Measurements from ENCODE around the gene UTS2. TPM values are rescaled to one million over a fixed set of nuclear protein-coding genes. Genes with fewer than 3 reads are reported as not detected.

The UTS2 gene
- total RNA-seq, 2 experiments from 2014 or later, result not detected

GRCh38 chr1:7838714-7839113 lies 14.2 kb downstream of the UTS2 start:
- ATAC-seq (ENCODE audit: poor library complexity), result no peak
- no peaks in the 10 kb centered on the region for H3K4me1 Mint-ChIP-seq (ENCODE audit: low read depth)

GRCh38 chr1:7833035-7833434 lies 19.8 kb downstream of the UTS2 start:
- ATAC-seq (ENCODE audit: poor library complexity), result no peak
- ChIA-PET CTCF (no interaction called here), POLR2A (interaction anchor here (0.7 kb wide), 1 partner anchor 40 kb away, joined by 3 read pairs; no protein-coding TSS in a partner anchor)
- Histone ChIP-seq H3K4me1 (ENCODE audit: insufficient read depth, low read length) (no peaks in the 10 kb centered on the region), H3K36me3 (ENCODE audit: insufficient read depth, low read length) (peaks cover 21% of the 10 kb centered on the region), H3K27ac (ENCODE audit: low read depth in 1 of 2, low read length in 2 of 2) (no peak overlapping the region), H3K27me3 (ENCODE audit: control insufficient read depth in 1 of 2, insufficient read depth in 2 of 2, low read length in 2 of 2) (no peaks in the 10 kb centered on the region), H3K9me3 (ENCODE audit: control insufficient read depth in 1 of 2, insufficient read depth in 1 of 2, low read length in 2 of 2) (no peaks in the 10 kb centered on the region), H3K4me3 (ENCODE audit: low read length) (no peak overlapping the region)
- Mint-ChIP-seq H3K4me1 (ENCODE audit: low read depth) (no peaks in the 10 kb centered on the region), H3K4me3 (no peak overlapping the region), H3K27ac (no peak overlapping the region), H3K9me3 (peaks cover 2% of the 10 kb centered on the region), H3K36me3 (ENCODE audit: low read depth) (peaks cover 58% of the 10 kb centered on the region), H3K27me3 (no peaks in the 10 kb centered on the region)
- DNase-seq, result no peak
- TF ChIP-seq CTCF (IDR thresholded peaks at IDR 0.05), result no peak
- intact Hi-C loops (cut with DNase I, micrococcal nuclease), result no loop called here

More at GRCh38 chr1:7838714-7839113, 14.2 kb downstream of the UTS2 start:
- ChIA-PET POLR2A (no interaction called here), CTCF (no interaction called here)
- Histone ChIP-seq H3K27me3 (ENCODE audit: control insufficient read depth in 1 of 2, insufficient read depth in 2 of 2, low read length in 2 of 2) (no peaks in the 10 kb centered on the region), H3K27ac (ENCODE audit: low read depth in 1 of 2, low read length in 2 of 2) (no peak overlapping the region), H3K9me3 (ENCODE audit: control insufficient read depth in 1 of 2, insufficient read depth in 1 of 2, low read length in 2 of 2) (peaks cover 4 to 7% of the 10 kb centered on the region in 2 experiments), H3K36me3 (ENCODE audit: insufficient read depth, low read length) (peaks cover 43% of the 10 kb centered on the region), H3K4me3 (ENCODE audit: low read length) (no peak overlapping the region), H3K4me1 (ENCODE audit: insufficient read depth, low read length) (no peaks in the 10 kb centered on the region)
- no peak for DNase-seq
- no peak for TF ChIP-seq CTCF (IDR thresholded peaks at IDR 0.05)
- Mint-ChIP-seq H3K27ac (no peak overlapping the region), H3K4me3 (no peak overlapping the region), H3K27me3 (no peaks in the 10 kb centered on the region), H3K9me3 (peaks cover 8% of the 10 kb centered on the region), H3K36me3 (ENCODE audit: low read depth) (peaks cover 82% of the 10 kb centered on the region)
- intact Hi-C loops (cut with DNase I, micrococcal nuclease), result no loop called here

- H3K4me1 Mint-ChIP-seq (ENCODE audit: low read depth), result no peaks in the 10 kb centered on the region
- H3K9me3 Mint-ChIP-seq, result no peaks in the 10 kb centered on the region
- CTCF ChIA-PET, result no interaction called here
Measured at GRCh38 chr1:7831458-7831857, 21.4 kb downstream of the UTS2 start.

More at GRCh38 chr1:7831458-7831857, 21.4 kb downstream of the UTS2 start:
- Histone ChIP-seq H3K36me3 (ENCODE audit: insufficient read depth, low read length) (peaks cover 10% of the 10 kb centered on the region), H3K27ac (ENCODE audit: low read depth in 1 of 2, low read length in 2 of 2) (no peak overlapping the region), H3K9me3 (ENCODE audit: control insufficient read depth in 1 of 2, insufficient read depth in 1 of 2, low read length in 2 of 2) (no peaks in the 10 kb centered on the region), H3K27me3 (ENCODE audit: control insufficient read depth in 1 of 2, insufficient read depth in 2 of 2, low read length in 2 of 2) (no peaks in the 10 kb centered on the region), H3K4me3 (ENCODE audit: low read length) (no peak overlapping the region), H3K4me1 (ENCODE audit: insufficient read depth, low read length) (no peaks in the 10 kb centered on the region)
- Mint-ChIP-seq H3K36me3 (ENCODE audit: low read depth) (peaks cover 58% of the 10 kb centered on the region), H3K27me3 (no peaks in the 10 kb centered on the region), H3K27ac (no peak overlapping the region), H3K4me3 (no peak overlapping the region)
- intact Hi-C loops (cut with DNase I, micrococcal nuclease), result no loop called here
- POLR2A ChIA-PET, result no interaction called here
- no peak for DNase-seq
- no peak for ATAC-seq (ENCODE audit: poor library complexity)
- no peak for TF ChIP-seq CTCF (IDR thresholded peaks at IDR 0.05)
